Endothelial cell of umbilical vein (primary cell): Measurements from ENCODE around the gene OTUD7B. TPM values are rescaled to one million over a fixed set of nuclear protein-coding genes. Genes with fewer than 3 reads are reported as not detected.

Experiments
- BruUV-seq: library from RNA; stranded (reverse); fragments of 400-500 nt; replicated peaks from 2 replicates; lab custom pipeline; 2021; lab: Mats Ljungman, UMichigan
- CTCF ChIA-PET: fragments of 300-600, 350-600 bp; sonication (Branson Sonifier 250); formaldehyde crosslinking; loops from one replicate; lab custom pipeline; 2021; ENCODE audit warnings: antibody characterized with exemption, inconsistent platforms; lab: Charles Lee
- POLR2A ChIA-PET: fragments of 300-600, 350-600 bp; sonication (Branson Sonifier 250); formaldehyde crosslinking; loops from one replicate; lab custom pipeline; 2021; ENCODE audit warnings: antibody characterized with exemption, inconsistent platforms; lab: Charles Lee
- DNase-seq: peaks from one replicate; pipeline ENCODE4 v3.0.0-alpha.2; 2011; ENCODE audit warnings: low read depth, low spot score
- FAIRE-seq: peaks from 2 replicates; lab custom pipeline; 2011; peaks lifted over from hg19 to GRCh38; lab: Jason Lieb, UNC
- H2AFZ ChIP-seq: 2 replicates; pipeline ENCODE4 v1.6.0; 2012; ENCODE audit warnings: low read depth, low read length, control low read depth, inconsistent platforms
- H3K27ac ChIP-seq: 2 replicates; pipeline ENCODE4 v1.5.1; 2011; ENCODE audit warnings: low read depth, mild to moderate bottlenecking, control low read depth, low read length, moderate library complexity; ENCODE audit not compliant: insufficient read depth
- H3K27me3 ChIP-seq, 2 experiments: 2 replicates each; pipeline versions ENCODE4 v1.6.0 to v1.6.1; 2011; ENCODE audit warnings: low read length in 2 of 2, mixed read lengths in 1 of 2; ENCODE audit not compliant: control insufficient read depth in 2 of 2, insufficient read depth in 2 of 2
- H3K36me3 ChIP-seq, 2 experiments: 2 replicates in 1 of 2; 3 replicates in 1 of 2; pipeline ENCODE4 v1.5.1; 2011; ENCODE audit warnings: low read length in 2 of 2, mild to moderate bottlenecking in 1 of 2, moderate library complexity in 1 of 2; ENCODE audit not compliant: control insufficient read depth in 2 of 2, insufficient read depth in 2 of 2; ENCODE audit errors: extremely low read depth in 1 of 2
- H3K4me1 ChIP-seq: 3 replicates; pipeline ENCODE4 v1.5.1; 2011; ENCODE audit warnings: mild to moderate bottlenecking, low read length; ENCODE audit not compliant: control insufficient read depth, insufficient read depth; ENCODE audit errors: extremely low read depth
- H3K4me2 ChIP-seq: 2 replicates; pipeline ENCODE4 v1.6.1; 2011; ENCODE audit warnings: low read length, control low read depth, mixed read lengths; ENCODE audit not compliant: insufficient read depth
- H3K4me3 ChIP-seq, 3 experiments: fragments of 200-600 bp in 1 of 3; sonication (generic), shearing (Covaris generic) in 1 of 3; replicated peaks in 1 of 3; 2 replicates each; pipeline ENCODE4 v1.5.1; 2011 to 2016; ENCODE audit warnings: control low read depth in 3 of 3, low read length in 3 of 3, mild to moderate bottlenecking in 2 of 3, inconsistent platforms in 1 of 3, low read depth in 1 of 3, moderate library complexity in 1 of 3; ENCODE audit not compliant: insufficient read depth in 1 of 3
- H3K79me2 ChIP-seq: 2 replicates; pipeline ENCODE4 v1.6.0; 2012; ENCODE audit warnings: low read length, inconsistent platforms; ENCODE audit not compliant: control insufficient read depth, insufficient read depth
- H3K9ac ChIP-seq: replicated peaks from 2 replicates; pipeline ENCODE3; 2011; ENCODE audit warnings: low read length, control low read depth; ENCODE audit not compliant: insufficient read depth; ENCODE audit errors: extremely low read depth
- H3K9me1 ChIP-seq: replicated peaks from 3 replicates; pipeline ENCODE4 v1.6.0; 2011; ENCODE audit warnings: mild to moderate bottlenecking, low read length; ENCODE audit not compliant: control insufficient read depth, insufficient read depth; ENCODE audit errors: extremely low read depth
- H3K9me3 ChIP-seq: replicated peaks from 2 replicates; pipeline ENCODE4 v1.5.1; 2012; ENCODE audit warnings: low read length, inconsistent platforms; ENCODE audit not compliant: control insufficient read depth, insufficient read depth
- H4K20me1 ChIP-seq: replicated peaks from 2 replicates; pipeline ENCODE3; 2011; ENCODE audit warnings: mild to moderate bottlenecking, low read length; ENCODE audit not compliant: control insufficient read depth, insufficient read depth; ENCODE audit errors: extremely low read depth
- EZH2 ChIP-seq: IDR thresholded peaks from 2 replicates; pipeline ENCODE4 v1.6.1; 2012; ENCODE audit warnings: borderline replicate concordance, low read depth, mild to moderate bottlenecking, moderate library complexity, low read length, inconsistent platforms; ENCODE audit not compliant: severe bottlenecking
- FOS ChIP-seq: IDR thresholded peaks from 2 replicates; pipeline ENCODE4 v1.6.1; 2011; ENCODE audit warnings: mild to moderate bottlenecking, low read length, moderate library complexity, borderline replicate concordance; ENCODE audit not compliant: insufficient read depth
- GATA2 ChIP-seq: IDR thresholded peaks from 2 replicates; pipeline ENCODE4 v1.7.0; 2011; ENCODE audit warnings: low read depth, mild to moderate bottlenecking, moderate library complexity, mixed read lengths, low read length; ENCODE audit not compliant: insufficient read length, insufficient read depth
- JUN ChIP-seq: IDR thresholded peaks from 2 replicates; pipeline ENCODE4 v1.6.1; 2011; ENCODE audit warnings: borderline replicate concordance, low read depth; ENCODE audit not compliant: insufficient read length, insufficient read depth
- MYC ChIP-seq: IDR thresholded peaks from one replicate; pipeline ENCODE4 v1.6.1; 2011; ENCODE audit warnings: mild to moderate bottlenecking, low read depth, low read length
- POLR2A ChIP-seq: IDR thresholded peaks from 2 replicates; pipeline ENCODE4 v1.6.1; 2012; ENCODE audit warnings: low read depth, mild to moderate bottlenecking, control low read depth, low read length
- POLR2AphosphoS5 ChIP-seq: IDR thresholded peaks from 2 replicates; pipeline ENCODE4 v1.6.1; 2012; ENCODE audit warnings: low read depth, mild to moderate bottlenecking, control low read depth, low read length, moderate library complexity; ENCODE audit not compliant: insufficient read depth
- dilution Hi-C: fragments of 300-500 bp; cut with MboI; formaldehyde crosslinking; loops from one replicate; pipeline ENCODE4 v1.15.0; 2019; ENCODE audit warnings: low sequenced_read_pairs; ENCODE audit not compliant: extremely low pct_ligation_motif_present
- intact Hi-C: fragments of 100-400 bp; cut with micrococcal nuclease; formaldehyde crosslinking; loops from one replicate; pipeline ENCODE4 v1.10.0; 2022
- polyA plus RNA-seq, 4 experiments: library from polyadenylated mRNA; depleted of rRNA in 3 of 4; stranded (reverse) in 3 of 4; unstranded in 1 of 4; fragments of >200 nt; gene quantifications; 2 replicates each; pipeline versions ENCODE4 v1.2.1 to v1.2.3, GENCODE V29; 2011 to 2012; ENCODE audit warnings: missing spikeins in 1 of 4
- total RNA-seq: library from RNA; stranded (reverse); gene quantifications from 2 replicates; pipeline ENCODE4 v1.2.3, GENCODE V29; 2021
- TF ChIP-seq, protein P1 (sequence below): IDR thresholded peaks from 2 replicates; pipeline ENCODE4 v1.6.1; 2011; ENCODE audit not compliant: insufficient read depth, insufficient read length
- TF ChIP-seq, protein P2 (sequence below), 2 donors: IDR thresholded peaks; 1 replicate in 1 of 2; 2 replicates in 1 of 2; pipeline ENCODE4 v1.5.1; 2011; ENCODE audit warnings: low read length in 2 of 2, mild to moderate bottlenecking in 2 of 2, moderate library complexity in 2 of 2, control low read depth in 1 of 2, inconsistent platforms in 1 of 2, low read depth in 1 of 2; ENCODE audit not compliant: insufficient read depth in 1 of 2; ENCODE audit errors: extremely low read depth in 1 of 2

OTUD7B gene
- total and polyA plus RNA-seq, 2 donors (not counting 3 experiments of a cell fraction or from before 2014, with no cell fraction given), result 4.3 to 22.8 TPM

DNA sequence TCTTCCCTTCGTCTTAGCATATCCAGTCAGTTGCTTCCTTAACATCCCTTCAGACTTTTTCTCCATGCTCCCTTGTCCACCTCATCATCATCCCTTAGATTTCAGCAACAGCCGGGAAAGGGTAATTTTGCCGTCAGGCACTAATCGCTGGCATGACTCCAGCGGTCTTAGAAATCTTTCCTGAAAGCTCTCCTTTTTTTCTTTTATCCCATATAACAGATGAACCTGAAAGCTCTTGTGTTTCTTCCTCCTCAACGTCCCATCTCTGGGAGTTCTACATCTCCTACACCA lies 121.6 kb downstream of the OTUD7B start:
- intact Hi-C loops, result loop anchor here (1.0 to 2.0 kb wide), 8 partner anchors 10 to 298 kb away; partner anchors contain the start of genes BOLA1, SF3B4 and VPS45
- H3K27ac ChIP-seq, result peak overlapping the region; percentile 97
- H3K4me1 ChIP-seq, result peaks cover 16% of the 10 kb centered on the region
- TF ChIP-seq FOS, result no peak
- no peak for TF ChIP-seq JUN
- TF ChIP-seq POLR2AphosphoS5, result no peak
- TF ChIP-seq MYC, result no peak
- no peak for TF ChIP-seq POLR2A
- TF ChIP-seq GATA2, result no peak
- TF ChIP-seq, protein P1, sequence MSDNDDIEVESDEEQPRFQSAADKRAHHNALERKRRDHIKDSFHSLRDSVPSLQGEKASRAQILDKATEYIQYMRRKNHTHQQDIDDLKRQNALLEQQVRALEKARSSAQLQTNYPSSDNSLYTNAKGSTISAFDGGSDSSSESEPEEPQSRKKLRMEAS, result no peak
- TF ChIP-seq EZH2, result no peak
- TF ChIP-seq, protein P2, sequence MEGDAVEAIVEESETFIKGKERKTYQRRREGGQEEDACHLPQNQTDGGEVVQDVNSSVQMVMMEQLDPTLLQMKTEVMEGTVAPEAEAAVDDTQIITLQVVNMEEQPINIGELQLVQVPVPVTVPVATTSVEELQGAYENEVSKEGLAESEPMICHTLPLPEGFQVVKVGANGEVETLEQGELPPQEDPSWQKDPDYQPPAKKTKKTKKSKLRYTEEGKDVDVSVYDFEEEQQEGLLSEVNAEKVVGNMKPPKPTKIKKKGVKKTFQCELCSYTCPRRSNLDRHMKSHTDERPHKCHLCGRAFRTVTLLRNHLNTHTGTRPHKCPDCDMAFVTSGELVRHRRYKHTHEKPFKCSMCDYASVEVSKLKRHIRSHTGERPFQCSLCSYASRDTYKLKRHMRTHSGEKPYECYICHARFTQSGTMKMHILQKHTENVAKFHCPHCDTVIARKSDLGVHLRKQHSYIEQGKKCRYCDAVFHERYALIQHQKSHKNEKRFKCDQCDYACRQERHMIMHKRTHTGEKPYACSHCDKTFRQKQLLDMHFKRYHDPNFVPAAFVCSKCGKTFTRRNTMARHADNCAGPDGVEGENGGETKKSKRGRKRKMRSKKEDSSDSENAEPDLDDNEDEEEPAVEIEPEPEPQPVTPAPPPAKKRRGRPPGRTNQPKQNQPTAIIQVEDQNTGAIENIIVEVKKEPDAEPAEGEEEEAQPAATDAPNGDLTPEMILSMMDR (IDR thresholded peaks at IDR 0.05; ENCODE audit: extremely low read depth in 1 of 2, insufficient read depth in 1 of 2, low read depth in 1 of 2, low read length in 2 of 2), result no peak
- CTCF ChIA-PET, result interaction anchor here (1.0 to 4.1 kb wide), 8 partner anchors 13 to 298 kb away, joined by 3 to 38 read pairs (median 6); no protein-coding TSS in a partner anchor
- H3K4me2 ChIP-seq, result peak overlapping the region; percentile 85
- BruUV-seq, result no TSS peak
- H3K4me3 ChIP-seq, result peak overlapping the region in 2 of 3 experiments; percentile 55 to 91
- no peaks in the 10 kb centered on the region for H4K20me1 ChIP-seq
- no peaks in the 10 kb centered on the region for H3K9me1 ChIP-seq
- H2AFZ ChIP-seq, result peak overlapping the region; percentile 60
- no peaks in the 10 kb centered on the region for H3K36me3 ChIP-seq
- FAIRE-seq, result no peak
- H3K9me3 ChIP-seq, result no peaks in the 10 kb centered on the region
- DNase-seq, result no peak
- no peaks in the 10 kb centered on the region for H3K27me3 ChIP-seq
- POLR2A ChIA-PET, result interaction anchor here (1.6 to 3.6 kb wide), 4 partner anchors 11 to 298 kb away, joined by 4 to 13 read pairs (median 6); partner anchors contain the start of genes BOLA1 and MTMR11
- dilution Hi-C loops, result loop anchor here (25.0 kb wide), 1 partner anchor 148 kb away; no protein-coding TSS in a partner anchor
- H3K9ac ChIP-seq, result peak overlapping the region; percentile 99
- no peaks in the 10 kb centered on the region for H3K79me2 ChIP-seq
